ENCODE data around the gene ANKRD9. TPM values are rescaled to one million over a fixed set of nuclear protein-coding genes. Genes with fewer than 3 reads are reported as not detected.
"Not testable (repeated sequence)": the region's sequence is repeated elsewhere in the genome, so short reads cannot be mapped to it uniquely, and the experiment has no call there.

ANKRD9 gene
- total RNA-seq, 1 donor from 2014 or later, result 26.5 TPM

- no peak for TF ChIP-seq CTCF (IDR thresholded peaks at IDR 0.05; ENCODE audit: unreplicated experiment)
- Mint-ChIP-seq H3K27ac (peak overlapping the region; percentile 33), H3K9me3 (ENCODE audit: low read depth) (no peaks in the 10 kb centered on the region), H3K4me1 (ENCODE audit: low read depth) (peaks cover 8% of the 10 kb centered on the region), H3K36me3 (ENCODE audit: insufficient read depth) (no peaks in the 10 kb centered on the region), H3K27me3 (peaks cover 41% of the 10 kb centered on the region), H3K4me3 (ENCODE audit: low read depth) (peak overlapping the region; percentile 40)
- DNase-seq (ENCODE audit: low spot score, unreplicated experiment), result no peak
Measured at GRCh38 chr14:102544747-102545460, 35.3 kb upstream of the ANKRD9 start.

GRCh38 chr14:102544046-102544746 is 34.6 kb upstream of the ANKRD9 start:
- Mint-ChIP-seq H3K27me3 (peaks cover 41% of the 10 kb centered on the region), H3K36me3 (ENCODE audit: insufficient read depth) (no peaks in the 10 kb centered on the region), H3K4me1 (ENCODE audit: low read depth) (peaks cover 8% of the 10 kb centered on the region), H3K27ac (no peak overlapping the region), H3K4me3 (ENCODE audit: low read depth) (no peak overlapping the region), H3K9me3 (ENCODE audit: low read depth) (no peaks in the 10 kb centered on the region)
- TF ChIP-seq CTCF (IDR thresholded peaks at IDR 0.05; ENCODE audit: unreplicated experiment), result no peak
- no peak for DNase-seq (ENCODE audit: low spot score, unreplicated experiment)

- no peaks in the 10 kb centered on the region for H3K9me3 Mint-ChIP-seq (ENCODE audit: low read depth)
- peaks cover 8% of the 10 kb centered on the region for H3K4me1 Mint-ChIP-seq (ENCODE audit: low read depth)
- H3K27me3 Mint-ChIP-seq, result peaks cover 27% of the 10 kb centered on the region
- no peak for TF ChIP-seq CTCF (IDR thresholded peaks at IDR 0.05; ENCODE audit: unreplicated experiment)
- no peaks in the 10 kb centered on the region for H3K36me3 Mint-ChIP-seq (ENCODE audit: insufficient read depth)
- no peak for DNase-seq (ENCODE audit: low spot score, unreplicated experiment)
- H3K4me3 Mint-ChIP-seq (ENCODE audit: low read depth), result no peak overlapping the region
- no peak overlapping the region for H3K27ac Mint-ChIP-seq
Measured at GRCh38 chr14:102541771-102542170, 32.2 kb upstream of the ANKRD9 start.

GRCh38 chr14:102541029-102541491 is 31.5 kb upstream of the ANKRD9 start:
- not testable (repeated sequence) for H3K9me3 Mint-ChIP-seq (ENCODE audit: low read depth); H3K4me3 Mint-ChIP-seq (ENCODE audit: low read depth); H3K27ac Mint-ChIP-seq; DNase-seq (ENCODE audit: low spot score, unreplicated experiment); H3K36me3 Mint-ChIP-seq (ENCODE audit: insufficient read depth); H3K4me1 Mint-ChIP-seq (ENCODE audit: low read depth)
- H3K27me3 Mint-ChIP-seq, result peaks cover 26% of the 10 kb centered on the region

DNA sequence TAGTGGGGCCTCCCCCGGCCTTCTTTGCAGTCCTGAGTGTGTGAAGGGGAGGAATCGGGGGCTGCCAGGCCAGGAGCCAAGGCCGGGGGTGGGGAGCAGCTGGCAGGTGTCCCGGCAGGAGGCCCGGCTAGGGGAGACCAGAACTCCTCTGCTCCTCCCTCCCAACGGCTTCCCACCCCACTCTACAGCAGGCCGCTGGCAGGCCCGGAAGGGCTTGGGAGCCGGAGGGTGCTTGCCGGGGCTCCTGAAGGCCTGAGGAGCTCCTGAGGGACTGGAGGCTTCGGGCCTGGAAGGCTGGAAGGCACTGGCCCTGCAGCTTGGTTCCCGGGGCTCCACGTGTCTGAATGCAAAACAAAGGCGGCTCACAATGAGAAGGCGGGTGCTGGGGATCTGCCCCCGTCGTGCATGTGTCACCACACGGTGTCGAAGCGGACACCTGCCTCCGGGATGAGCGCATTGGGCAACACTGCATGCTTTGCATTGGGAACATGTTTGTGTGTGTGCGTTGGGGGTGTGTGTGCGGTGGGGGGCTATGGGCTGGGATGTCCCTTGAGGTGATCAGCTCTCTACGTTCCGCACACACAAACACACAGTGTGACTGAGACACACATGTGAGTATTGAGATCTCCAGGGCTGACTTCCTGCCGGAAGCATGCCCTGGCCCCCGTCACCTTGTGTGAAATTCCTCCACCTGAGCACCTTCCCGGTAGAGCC is 30.9 kb upstream of the ANKRD9 start:
- no peak for DNase-seq (ENCODE audit: low spot score, unreplicated experiment)

More for the DNA sequence above, 30.9 kb upstream of the ANKRD9 start:
- H3K27ac Mint-ChIP-seq, result no peak overlapping the region
- peaks cover 4% of the 10 kb centered on the region for H3K4me1 Mint-ChIP-seq (ENCODE audit: low read depth)
- TF ChIP-seq CTCF (IDR thresholded peaks at IDR 0.05; ENCODE audit: unreplicated experiment), result no peak
- no peak overlapping the region for H3K4me3 Mint-ChIP-seq (ENCODE audit: low read depth)
- H3K36me3 Mint-ChIP-seq (ENCODE audit: insufficient read depth), result no peaks in the 10 kb centered on the region
- H3K27me3 Mint-ChIP-seq, result peaks cover 20% of the 10 kb centered on the region
- no peaks in the 10 kb centered on the region for H3K9me3 Mint-ChIP-seq (ENCODE audit: low read depth)

Measured in progenitor cell of endocrine pancreas (in vitro differentiated cells).